Mucosa of rectum (tissue), 2 donors: Measurements from ENCODE around the gene MSI2.

Experiments used
- H3K27ac ChIP-seq, 2 donors: one replicate each; pipeline ENCODE4 v1.7.0; 2013; ENCODE audit warnings: inconsistent platforms in 2 of 2, low read depth in 2 of 2, low read length in 2 of 2
- H3K27me3 ChIP-seq, 2 donors: one replicate each; pipeline ENCODE4 v1.7.0; 2013; ENCODE audit warnings: low read length in 2 of 2; ENCODE audit not compliant: control insufficient read depth in 2 of 2, insufficient read depth in 2 of 2
- H3K36me3 ChIP-seq, 2 donors: one replicate each; pipeline ENCODE4 v1.7.0; 2013; ENCODE audit warnings: low read length in 2 of 2; ENCODE audit not compliant: control insufficient read depth in 2 of 2, insufficient read depth in 2 of 2
- H3K4me1 ChIP-seq, 2 donors: one replicate each; pipeline ENCODE4 v1.7.0; 2013; ENCODE audit warnings: low read length in 2 of 2, mild to moderate bottlenecking in 1 of 2; ENCODE audit not compliant: control insufficient read depth in 2 of 2, insufficient read depth in 2 of 2
- H3K4me3 ChIP-seq, 2 donors: one replicate each; pipeline ENCODE4 v1.7.0; 2013; ENCODE audit warnings: low read length in 2 of 2
- H3K9ac ChIP-seq, 2 donors: one replicate each; pipeline ENCODE4 v1.7.0; 2013; ENCODE audit warnings: low read length in 2 of 2, low read depth in 1 of 2, mild to moderate bottlenecking in 1 of 2
- H3K9me3 ChIP-seq, 2 donors: one replicate each; pipeline ENCODE4 v1.7.0; 2013; ENCODE audit warnings: low read length in 2 of 2; ENCODE audit not compliant: control insufficient read depth in 2 of 2
- donor health status: healthy.
- donor health status: Normal muscosa, but diverticular disease.

The MSI2 gene

DNA sequence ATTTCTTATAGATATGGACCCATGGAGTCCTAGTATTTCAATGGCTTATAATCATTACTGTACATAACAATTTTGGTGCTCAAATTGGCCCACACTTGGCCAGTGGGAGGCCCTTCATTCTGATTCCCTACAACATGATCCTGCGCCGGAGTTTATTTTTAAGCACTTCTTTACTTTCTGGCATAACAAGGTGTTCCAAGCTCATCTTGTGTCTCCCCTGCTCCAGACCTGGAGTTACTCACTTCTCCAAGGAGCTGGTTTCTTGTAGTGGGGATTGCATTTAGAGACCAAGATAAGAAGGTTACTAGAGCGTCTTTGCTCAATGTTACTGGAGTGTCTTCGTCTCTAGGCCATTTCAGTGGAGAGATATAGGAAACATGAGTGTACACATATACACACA is 87.9 kb downstream of the MSI2 start:
- Histone ChIP-seq H3K9me3 (no peaks in the 10 kb centered on the region), H3K36me3 (peaks cover 4 to 13% of the 10 kb centered on the region in 2 donors), H3K4me1 (no peaks in the 10 kb centered on the region), H3K27me3 (no peaks in the 10 kb centered on the region), H3K9ac (no peak overlapping the region), H3K4me3 (no peak overlapping the region), H3K27ac (no peak overlapping the region)

DNA sequence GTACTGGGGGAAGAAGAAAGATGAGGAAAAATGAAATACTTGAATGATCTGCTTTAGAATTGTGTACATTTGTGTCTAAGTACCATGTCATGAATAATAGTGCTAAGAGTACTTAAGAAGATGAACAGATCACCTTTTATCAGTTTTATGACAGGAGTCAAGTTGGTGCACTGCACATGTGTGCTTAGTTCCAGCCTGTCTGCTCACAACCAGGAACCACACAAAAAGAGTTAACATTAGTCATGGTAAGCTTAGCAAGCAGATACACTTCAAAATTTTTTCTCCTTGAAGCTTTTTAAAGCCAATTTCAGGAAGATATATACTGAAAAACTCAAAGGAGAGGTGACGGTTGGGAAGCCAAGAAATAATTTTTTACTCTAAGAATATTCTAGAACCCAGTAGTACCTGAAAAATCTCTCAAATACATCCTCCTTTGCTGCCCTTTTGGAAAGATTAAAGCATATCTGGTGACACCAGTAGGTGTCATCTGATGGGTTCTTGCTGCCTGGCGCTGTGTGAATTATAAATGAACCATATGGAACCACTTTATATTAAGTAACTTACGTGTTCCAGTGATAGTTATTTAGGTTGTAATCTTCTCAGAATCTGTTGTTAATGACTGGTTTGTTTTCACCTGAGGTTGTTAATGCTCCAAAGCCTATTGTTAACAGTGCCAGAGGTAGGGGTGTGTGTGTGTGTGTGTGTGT is 93.4 kb downstream of the MSI2 start:
- H3K27ac ChIP-seq, result no peak overlapping the region
- peaks cover 0 to 3% of the 10 kb centered on the region in 2 donors for H3K4me1 ChIP-seq
- H3K4me3 ChIP-seq, result no peak overlapping the region
- H3K36me3 ChIP-seq, result peaks cover 4 to 10% of the 10 kb centered on the region in 2 donors
- no peaks in the 10 kb centered on the region for H3K27me3 ChIP-seq
- H3K9me3 ChIP-seq, result no peaks in the 10 kb centered on the region
- no peak overlapping the region for H3K9ac ChIP-seq

DNA sequence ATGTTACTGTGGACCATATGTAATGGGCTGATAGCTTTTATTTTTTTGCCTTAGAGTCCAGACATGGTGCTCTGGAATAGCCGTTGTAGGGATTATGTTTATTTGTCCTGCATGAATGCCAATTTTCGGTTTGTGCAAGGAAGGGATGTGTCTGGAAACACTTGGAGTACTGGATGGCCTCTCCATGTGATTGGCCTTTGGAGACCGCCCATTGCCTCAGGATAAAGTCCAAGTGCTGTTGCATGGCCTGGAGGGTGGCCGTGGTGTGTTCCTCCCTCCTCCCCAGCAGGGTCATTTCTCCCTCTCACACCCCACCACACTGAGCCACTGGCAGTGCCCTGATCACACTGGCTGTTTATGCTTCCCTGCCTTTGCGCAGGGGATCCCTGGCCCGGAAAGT is 93.9 kb downstream of the MSI2 start:
- Histone ChIP-seq H3K36me3 (peaks cover 4 to 10% of the 10 kb centered on the region in 2 donors), H3K4me1 (peaks cover 0 to 3% of the 10 kb centered on the region in 2 donors), H3K27ac (no peak overlapping the region), H3K9ac (no peak overlapping the region), H3K4me3 (no peak overlapping the region), H3K27me3 (no peaks in the 10 kb centered on the region), H3K9me3 (no peaks in the 10 kb centered on the region)

DNA sequence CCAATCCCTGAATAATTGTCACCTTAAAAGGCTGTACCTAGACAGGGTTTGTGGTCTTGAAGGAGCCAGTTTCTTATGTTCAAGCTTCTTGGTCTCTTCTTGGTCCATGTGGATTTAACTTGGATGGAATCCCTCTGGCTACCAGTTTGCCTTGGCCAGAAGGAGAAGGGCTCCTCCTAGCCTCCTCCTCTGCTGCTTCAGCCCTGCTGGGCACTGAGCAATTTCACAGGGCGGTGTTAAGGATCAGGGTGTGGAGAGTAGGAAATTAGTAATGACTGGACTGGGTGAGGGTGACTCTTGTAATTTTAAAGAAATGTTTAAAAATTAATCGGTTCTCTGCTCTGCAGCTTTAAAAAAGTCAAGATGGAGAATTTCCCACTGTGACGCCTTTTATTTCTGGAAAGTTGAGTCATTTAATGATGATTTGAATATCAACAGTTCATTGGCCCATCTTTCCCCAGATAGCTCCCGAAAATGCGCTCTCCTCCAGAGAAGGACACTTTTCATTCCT is 96.4 kb downstream of the MSI2 start:
- H3K9ac ChIP-seq, result no peak overlapping the region
- peaks cover 5 to 7% of the 10 kb centered on the region in 2 donors for H3K4me1 ChIP-seq
- peaks cover 4 to 8% of the 10 kb centered on the region in 2 donors for H3K36me3 ChIP-seq
- no peaks in the 10 kb centered on the region for H3K9me3 ChIP-seq
- no peak overlapping the region for H3K27ac ChIP-seq
- no peak overlapping the region for H3K4me3 ChIP-seq
- H3K27me3 ChIP-seq, result no peaks in the 10 kb centered on the region

DNA sequence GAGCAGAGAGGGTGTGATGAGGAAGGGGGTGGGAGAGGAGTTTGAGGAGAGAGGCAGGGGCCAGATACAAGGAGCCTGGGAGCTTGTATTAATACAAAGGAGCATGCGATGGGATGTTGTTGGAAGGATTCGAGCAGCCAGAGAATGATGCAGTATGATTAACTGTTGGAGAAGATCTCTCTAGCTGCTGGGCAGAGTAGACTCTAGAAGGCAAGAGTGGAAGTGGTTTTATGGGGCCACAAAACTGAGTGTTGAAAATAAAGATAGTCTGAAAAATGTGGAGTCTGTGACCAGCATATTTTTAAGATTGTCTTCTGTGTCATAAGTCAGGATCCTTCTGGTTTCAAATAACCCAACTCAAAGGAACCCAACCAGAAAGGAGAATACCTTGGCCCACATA is 98.3 kb downstream of the MSI2 start:
- no peak overlapping the region for H3K4me3 ChIP-seq

DNA sequence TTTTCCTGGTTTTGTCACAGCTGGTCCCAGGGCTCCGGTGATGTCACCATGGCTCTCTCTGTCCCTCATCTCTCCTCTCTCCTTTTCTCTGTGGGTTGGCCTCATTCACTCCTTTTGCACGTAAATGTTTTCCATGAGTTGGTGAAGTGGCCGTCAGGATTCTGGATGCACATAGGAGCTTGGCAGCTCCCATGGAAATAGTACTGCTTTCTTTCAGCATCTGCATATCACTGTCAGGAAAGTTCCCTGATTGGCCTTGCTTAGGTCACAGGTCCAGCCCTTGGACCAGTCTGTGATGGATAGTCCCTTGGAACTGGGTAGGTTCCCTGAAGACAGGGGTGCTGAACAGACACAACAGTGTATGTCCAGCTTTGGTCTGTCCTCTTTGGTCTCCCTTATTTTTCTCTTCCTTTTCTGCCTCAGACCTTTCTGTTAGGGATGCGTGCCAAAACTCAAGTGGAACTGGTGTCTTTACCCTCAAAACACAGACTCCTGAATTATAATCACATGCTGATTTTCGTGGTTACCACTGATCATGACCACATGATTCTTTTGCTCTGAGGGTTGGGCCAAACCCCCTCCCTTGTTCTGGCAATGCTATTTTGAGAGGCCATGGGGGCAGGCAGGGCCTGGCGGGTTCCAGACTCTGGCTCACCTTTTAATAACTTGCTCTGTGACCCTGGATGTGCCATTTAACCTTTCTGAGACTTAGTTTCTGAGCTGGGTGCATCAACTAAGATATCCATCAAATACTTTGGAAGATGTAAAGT is 99.0 kb downstream of the MSI2 start:
- H3K9me3 ChIP-seq, result no peaks in the 10 kb centered on the region
- H3K4me3 ChIP-seq, result no peak overlapping the region
- H3K9ac ChIP-seq, result no peak overlapping the region
- no peaks in the 10 kb centered on the region for H3K36me3 ChIP-seq
- peaks cover 6 to 11% of the 10 kb centered on the region in 2 donors for H3K4me1 ChIP-seq
- no peaks in the 10 kb centered on the region for H3K27me3 ChIP-seq
- peak overlapping the region; percentile 44 to 45 for H3K27ac ChIP-seq

More for the DNA sequence above, 98.3 kb downstream of the MSI2 start:
- no peaks in the 10 kb centered on the region for H3K9me3 ChIP-seq
- H3K4me1 ChIP-seq, result peaks cover 7 to 11% of the 10 kb centered on the region in 2 donors
- H3K27me3 ChIP-seq, result no peaks in the 10 kb centered on the region
- peak overlapping the region; percentile 16 to 45 for H3K27ac ChIP-seq
- no peak overlapping the region for H3K9ac ChIP-seq
- H3K36me3 ChIP-seq, result no peaks in the 10 kb centered on the region

DNA sequence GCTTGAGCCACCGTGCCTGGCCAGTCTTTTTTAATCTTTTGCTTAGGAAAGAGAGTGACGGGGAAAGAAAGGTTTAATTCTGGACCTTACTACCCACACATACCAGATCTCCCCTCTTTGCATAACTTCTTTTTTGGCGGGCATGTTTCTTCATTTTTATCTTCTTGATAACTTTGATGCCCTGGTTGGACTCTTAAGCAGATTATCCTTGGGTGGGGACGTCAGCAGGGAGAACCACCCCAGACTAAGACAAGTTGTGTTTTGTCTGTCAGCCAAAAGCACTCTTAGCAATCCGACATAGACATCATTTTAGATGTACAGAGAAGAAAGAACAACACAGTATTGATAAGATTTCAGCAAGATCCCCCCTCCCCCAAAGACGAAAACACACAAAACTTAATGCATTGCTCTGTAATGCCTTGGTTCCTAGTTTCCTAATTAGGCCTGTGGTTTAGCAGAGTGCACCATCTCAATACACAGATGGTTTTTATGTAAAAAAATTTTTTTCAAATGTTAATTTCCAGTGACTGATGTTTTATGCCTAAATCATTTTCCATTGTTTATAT is 99.9 kb downstream of the MSI2 start:
- Histone ChIP-seq H3K27ac (peak overlapping the region; percentile 44 to 48), H3K36me3 (no peaks in the 10 kb centered on the region), H3K4me1 (peaks cover 4 to 11% of the 10 kb centered on the region in 2 donors), H3K27me3 (no peaks in the 10 kb centered on the region), H3K4me3 (no peak overlapping the region), H3K9me3 (no peaks in the 10 kb centered on the region), H3K9ac (no peak overlapping the region)

DNA sequence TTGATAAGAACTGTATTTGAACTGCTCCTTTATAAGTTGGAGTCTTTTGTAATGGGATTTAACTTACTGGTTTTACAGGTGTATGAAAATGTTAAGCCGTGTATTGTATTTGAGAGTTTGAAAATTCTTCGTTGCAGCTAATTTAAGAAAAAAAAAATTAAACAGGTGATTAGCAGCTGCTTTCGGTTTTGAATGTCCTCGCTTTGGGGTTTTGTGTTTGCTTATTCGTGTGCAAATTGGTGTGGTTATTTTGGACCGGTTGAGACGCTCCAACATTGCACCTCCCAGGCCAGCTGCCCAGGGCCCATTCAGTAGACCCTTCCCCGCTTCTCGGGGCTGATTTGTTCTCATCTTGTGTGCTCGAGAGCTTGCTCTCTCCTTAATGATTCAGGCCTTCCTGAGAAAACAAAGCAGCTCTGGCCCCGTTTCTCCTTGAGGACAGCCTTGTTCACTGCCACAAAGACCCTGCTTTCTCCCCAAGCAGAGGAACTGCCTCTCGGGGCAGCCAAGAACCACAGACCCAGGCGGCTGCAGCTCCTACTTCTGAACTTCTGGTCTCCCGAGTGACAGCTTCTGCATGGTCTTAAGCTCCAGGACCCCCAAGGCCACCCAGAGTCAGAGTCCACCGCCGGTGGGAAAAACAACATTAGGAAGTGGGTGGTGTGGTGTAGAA is 100.5 kb downstream of the MSI2 start:
- Histone ChIP-seq H3K9me3 (no peaks in the 10 kb centered on the region), H3K9ac (peak overlapping the region in 1 of 2 donors; percentile 53), H3K27ac (peak overlapping the region; percentile 5 to 80), H3K27me3 (no peaks in the 10 kb centered on the region), H3K4me3 (no peak overlapping the region), H3K36me3 (no peaks in the 10 kb centered on the region), H3K4me1 (peaks cover 4 to 11% of the 10 kb centered on the region in 2 donors)

DNA sequence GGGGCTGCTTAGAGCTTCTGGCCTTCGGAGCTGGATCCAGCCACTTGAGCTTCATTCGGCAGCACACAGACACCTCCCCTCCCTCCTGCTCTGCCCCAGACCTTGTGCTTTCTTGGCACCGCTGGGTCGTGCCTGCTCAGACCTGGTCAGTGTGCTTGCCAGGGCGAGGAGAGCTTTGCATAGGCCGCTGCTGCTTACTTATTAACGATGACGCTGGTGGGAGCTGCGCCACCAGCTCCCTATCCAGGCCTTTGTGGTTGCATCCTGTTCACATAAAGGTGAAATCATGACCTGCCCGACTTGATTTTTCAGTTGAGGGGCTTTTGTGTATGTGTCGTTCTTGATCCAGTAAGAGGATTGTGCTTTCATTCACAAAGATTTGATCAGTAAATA is 101.1 kb downstream of the MSI2 start:
- Histone ChIP-seq H3K9me3 (no peaks in the 10 kb centered on the region), H3K27ac (peak overlapping the region; percentile 5 to 80), H3K4me3 (no peak overlapping the region), H3K36me3 (no peaks in the 10 kb centered on the region), H3K4me1 (peaks cover 4 to 11% of the 10 kb centered on the region in 2 donors), H3K27me3 (no peaks in the 10 kb centered on the region), H3K9ac (no peak overlapping the region)
